Ishikawa (cell line): ENCODE data around the gene USP22.

Source experiments
- RAD21 ChIP-seq: IDR thresholded peaks from 2 replicates; pipeline ENCODE4 v1.6.1; 2012; ENCODE audit warnings: low read depth
- TF ChIP-seq, protein P1 (sequence below): IDR thresholded peaks from 2 replicates; pipeline ENCODE4 v1.6.1; 2012; ENCODE audit warnings: low read depth, mild to moderate bottlenecking

DNA sequence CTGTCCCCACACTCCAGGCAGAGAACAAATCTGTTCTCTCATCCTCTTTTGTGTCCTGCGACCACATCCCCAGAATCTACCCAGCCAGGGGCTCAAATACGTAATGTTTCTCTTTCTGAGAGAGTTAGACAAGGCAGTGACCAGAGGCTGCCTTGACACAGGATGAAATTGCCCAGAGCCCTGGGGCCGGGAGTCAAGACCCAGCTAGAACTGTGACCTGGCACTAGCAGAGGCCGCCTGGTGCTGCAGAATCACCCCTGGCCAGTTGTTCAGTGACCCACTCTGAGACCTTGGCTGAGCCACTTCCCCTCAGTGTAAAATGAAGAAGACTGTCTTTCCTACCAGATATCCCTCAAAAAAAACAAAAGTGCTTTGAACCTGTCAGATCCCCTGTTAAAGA is 72.5 kb downstream of the USP22 start:
- TF ChIP-seq, protein P1, sequence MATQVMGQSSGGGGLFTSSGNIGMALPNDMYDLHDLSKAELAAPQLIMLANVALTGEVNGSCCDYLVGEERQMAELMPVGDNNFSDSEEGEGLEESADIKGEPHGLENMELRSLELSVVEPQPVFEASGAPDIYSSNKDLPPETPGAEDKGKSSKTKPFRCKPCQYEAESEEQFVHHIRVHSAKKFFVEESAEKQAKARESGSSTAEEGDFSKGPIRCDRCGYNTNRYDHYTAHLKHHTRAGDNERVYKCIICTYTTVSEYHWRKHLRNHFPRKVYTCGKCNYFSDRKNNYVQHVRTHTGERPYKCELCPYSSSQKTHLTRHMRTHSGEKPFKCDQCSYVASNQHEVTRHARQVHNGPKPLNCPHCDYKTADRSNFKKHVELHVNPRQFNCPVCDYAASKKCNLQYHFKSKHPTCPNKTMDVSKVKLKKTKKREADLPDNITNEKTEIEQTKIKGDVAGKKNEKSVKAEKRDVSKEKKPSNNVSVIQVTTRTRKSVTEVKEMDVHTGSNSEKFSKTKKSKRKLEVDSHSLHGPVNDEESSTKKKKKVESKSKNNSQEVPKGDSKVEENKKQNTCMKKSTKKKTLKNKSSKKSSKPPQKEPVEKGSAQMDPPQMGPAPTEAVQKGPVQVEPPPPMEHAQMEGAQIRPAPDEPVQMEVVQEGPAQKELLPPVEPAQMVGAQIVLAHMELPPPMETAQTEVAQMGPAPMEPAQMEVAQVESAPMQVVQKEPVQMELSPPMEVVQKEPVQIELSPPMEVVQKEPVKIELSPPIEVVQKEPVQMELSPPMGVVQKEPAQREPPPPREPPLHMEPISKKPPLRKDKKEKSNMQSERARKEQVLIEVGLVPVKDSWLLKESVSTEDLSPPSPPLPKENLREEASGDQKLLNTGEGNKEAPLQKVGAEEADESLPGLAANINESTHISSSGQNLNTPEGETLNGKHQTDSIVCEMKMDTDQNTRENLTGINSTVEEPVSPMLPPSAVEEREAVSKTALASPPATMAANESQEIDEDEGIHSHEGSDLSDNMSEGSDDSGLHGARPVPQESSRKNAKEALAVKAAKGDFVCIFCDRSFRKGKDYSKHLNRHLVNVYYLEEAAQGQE, result no peak
- no peak for TF ChIP-seq RAD21
